Memory B cell (primary cell): ENCODE data around the gene PDZRN3.

Experiments
- ATAC-seq: fragments of 150-1000 bp; cut with Tn5 transposase; 2 replicates; pipeline ENCODE4 v1.10.0; 2021; ENCODE audit warnings: low read depth, mild to moderate bottlenecking, moderate library complexity
- DNase-seq, 2 donors: peaks; one replicate each; pipeline ENCODE4 v3.0.0; 2022; ENCODE audit warnings: low spot score in 2 of 2
- H3K27ac Mint-ChIP-seq: one replicate; pipeline ENCODE4 v1.8.0; 2022; ENCODE audit warnings: mild to moderate bottlenecking, moderate library complexity, mixed read lengths
- H3K27me3 Mint-ChIP-seq: one replicate; pipeline ENCODE4 v1.8.0; 2022; ENCODE audit warnings: mixed read lengths
- H3K36me3 Mint-ChIP-seq: one replicate; pipeline ENCODE4 v1.8.0; 2022; ENCODE audit warnings: mild to moderate bottlenecking, mixed read lengths
- H3K4me1 Mint-ChIP-seq: one replicate; pipeline ENCODE4 v1.8.0; 2022; ENCODE audit warnings: mixed read lengths
- H3K4me3 Mint-ChIP-seq: one replicate; pipeline ENCODE4 v1.8.0; 2022; ENCODE audit warnings: mild to moderate bottlenecking, moderate library complexity, mixed read lengths
- H3K9me3 Mint-ChIP-seq: one replicate; pipeline ENCODE4 v1.8.0; 2022; ENCODE audit warnings: mixed read lengths

Gene PDZRN3

DNA sequence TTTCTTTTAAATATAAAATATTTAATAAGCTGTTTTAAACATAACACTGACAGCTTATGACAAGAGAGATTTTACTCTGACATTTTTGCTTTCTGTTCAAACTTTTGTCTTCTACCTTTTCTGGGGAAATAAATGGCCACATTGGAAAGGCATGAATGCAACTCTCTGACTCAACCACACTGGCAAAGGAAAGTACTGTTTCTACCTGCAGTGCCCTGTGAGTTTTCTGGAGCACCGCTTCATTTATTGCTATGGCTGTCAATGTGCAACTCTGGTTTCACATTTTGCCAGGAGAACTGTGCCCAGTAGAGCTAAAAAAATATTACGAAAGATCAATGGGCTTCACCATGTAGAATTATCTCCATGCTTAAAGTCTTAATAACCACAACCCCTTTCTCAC lies 15.1 kb downstream of the PDZRN3 start:
- Mint-ChIP-seq H3K27me3 (peaks cover 1% of the 10 kb centered on the region), H3K4me3 (no peak overlapping the region)
- DNase-seq = no peak

DNA sequence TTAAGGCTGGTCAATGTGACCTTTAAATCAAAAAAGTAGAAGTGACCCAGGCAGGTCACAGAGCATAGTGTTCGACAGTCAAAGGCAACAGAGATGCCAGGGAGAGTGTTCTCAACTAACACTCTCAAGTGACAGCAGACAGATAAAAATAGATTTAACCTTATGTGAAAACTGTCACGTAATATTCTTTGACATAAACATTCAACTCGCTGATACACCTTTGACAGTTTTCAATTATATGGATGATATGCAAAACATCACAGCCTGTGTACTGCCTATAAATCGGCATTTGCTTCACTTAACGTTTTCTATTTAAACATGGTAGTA lies 15.5 kb downstream of the PDZRN3 start:
- Mint-ChIP-seq H3K4me1 (no peaks in the 10 kb centered on the region), H3K36me3 (no peaks in the 10 kb centered on the region), H3K27ac (no peak overlapping the region), H3K4me3 (no peak overlapping the region), H3K27me3 (peaks cover 1% of the 10 kb centered on the region), H3K9me3 (no peaks in the 10 kb centered on the region)
- ATAC-seq (no peak), DNase-seq (no peak)

More for the DNA sequence above, 15.1 kb downstream of the PDZRN3 start:
- H3K9me3 Mint-ChIP-seq = no peaks in the 10 kb centered on the region
- H3K36me3 Mint-ChIP-seq = no peaks in the 10 kb centered on the region
- no peaks in the 10 kb centered on the region for H3K4me1 Mint-ChIP-seq
- no peak for ATAC-seq
- no peak overlapping the region for H3K27ac Mint-ChIP-seq

DNA sequence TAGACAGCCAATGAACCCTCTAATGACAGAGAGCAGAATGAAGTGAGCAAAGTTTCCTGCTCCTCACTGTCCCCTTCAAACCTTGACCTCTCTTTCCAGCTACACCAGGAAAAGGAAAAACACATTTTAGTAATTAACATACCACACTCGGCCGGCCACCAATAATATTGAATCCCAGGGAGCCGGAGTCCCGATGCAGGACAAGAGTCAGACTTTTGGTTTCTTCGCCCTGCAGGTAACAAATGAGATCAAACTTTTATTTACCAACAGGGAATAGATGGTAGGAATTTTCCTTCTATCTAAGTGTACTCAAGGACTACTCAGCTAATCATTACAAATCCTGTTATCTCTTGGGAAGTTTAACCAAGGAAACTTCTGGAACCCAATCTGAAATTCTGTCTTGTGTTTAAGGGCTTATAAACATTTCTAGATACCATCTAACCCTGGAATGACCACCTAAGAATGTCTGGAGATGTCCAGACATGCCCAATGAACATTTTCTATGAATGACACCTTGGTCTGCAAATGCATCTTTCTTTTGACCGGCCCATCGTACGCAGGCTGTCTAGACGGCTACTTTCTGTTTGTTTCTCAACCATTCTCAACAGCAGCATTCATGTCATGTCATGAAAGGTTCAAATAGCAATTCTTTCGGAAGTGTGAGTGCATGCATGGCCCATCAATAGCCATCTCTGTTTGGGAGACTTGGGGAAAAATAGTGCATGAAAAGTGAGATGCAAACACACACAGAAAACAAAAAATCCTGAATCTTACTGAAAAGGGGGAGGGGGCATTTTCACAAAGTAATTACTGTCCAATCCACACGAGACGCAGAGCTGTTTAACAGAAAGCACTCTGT lies 16.1 kb downstream of the PDZRN3 start:
- H3K9me3 Mint-ChIP-seq = no peaks in the 10 kb centered on the region
- DNase-seq = no peak
- ATAC-seq = no peak
- H3K27me3 Mint-ChIP-seq = peaks cover 1% of the 10 kb centered on the region
- H3K4me3 Mint-ChIP-seq = no peak overlapping the region
- no peak overlapping the region for H3K27ac Mint-ChIP-seq
- H3K4me1 Mint-ChIP-seq = no peaks in the 10 kb centered on the region
- H3K36me3 Mint-ChIP-seq = no peaks in the 10 kb centered on the region

DNA sequence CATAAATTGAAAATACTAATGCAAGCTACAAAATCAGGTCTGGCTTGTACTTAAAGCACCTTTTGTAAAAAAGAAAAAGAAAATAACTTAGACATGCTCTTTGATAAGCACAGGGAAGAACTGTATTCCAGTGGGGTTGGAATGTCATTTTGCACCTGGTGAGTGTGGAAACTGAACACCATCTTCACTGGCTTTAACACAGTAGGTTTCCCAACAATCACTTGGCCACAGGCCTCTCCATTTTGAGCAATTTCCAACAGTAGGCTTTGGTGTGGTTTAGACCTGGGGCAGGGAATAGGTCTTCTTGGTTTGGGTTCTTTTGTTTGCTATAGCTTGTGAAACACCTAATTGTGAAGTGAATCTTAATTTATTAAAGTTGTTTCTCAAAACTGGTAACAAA lies 18.9 kb downstream of the PDZRN3 start:
- no peak overlapping the region for H3K27ac Mint-ChIP-seq
- peaks cover 1% of the 10 kb centered on the region for H3K27me3 Mint-ChIP-seq
- peaks cover 3% of the 10 kb centered on the region for H3K9me3 Mint-ChIP-seq
- DNase-seq (no peak), ATAC-seq (no peak)
- no peaks in the 10 kb centered on the region for H3K4me1 Mint-ChIP-seq
- H3K36me3 Mint-ChIP-seq = no peaks in the 10 kb centered on the region
- no peak overlapping the region for H3K4me3 Mint-ChIP-seq

DNA sequence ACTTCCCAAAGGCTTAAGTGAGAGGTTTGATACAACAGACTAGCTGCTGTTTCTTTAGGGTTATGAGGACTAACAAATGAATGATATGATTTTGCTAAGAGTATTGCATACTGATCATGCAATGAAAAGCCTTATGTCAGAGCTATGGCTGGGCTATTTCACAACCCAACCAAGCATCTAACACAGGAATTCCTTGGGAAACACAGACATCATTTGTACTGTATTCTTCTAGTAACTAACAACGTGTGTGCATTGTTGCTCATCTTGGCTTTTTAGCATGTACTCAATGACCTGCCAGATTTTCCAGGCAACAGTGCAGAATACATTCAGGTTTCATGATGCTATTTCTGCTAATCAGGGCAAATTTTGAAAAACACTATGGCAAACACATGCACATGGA lies 19.3 kb downstream of the PDZRN3 start:
- peaks cover 1% of the 10 kb centered on the region for H3K27me3 Mint-ChIP-seq
- peaks cover 3% of the 10 kb centered on the region for H3K9me3 Mint-ChIP-seq
- ATAC-seq (no peak), DNase-seq (no peak)
- H3K4me3 Mint-ChIP-seq = no peak overlapping the region
- no peaks in the 10 kb centered on the region for H3K36me3 Mint-ChIP-seq
- H3K4me1 Mint-ChIP-seq = no peaks in the 10 kb centered on the region
- H3K27ac Mint-ChIP-seq = no peak overlapping the region

DNA sequence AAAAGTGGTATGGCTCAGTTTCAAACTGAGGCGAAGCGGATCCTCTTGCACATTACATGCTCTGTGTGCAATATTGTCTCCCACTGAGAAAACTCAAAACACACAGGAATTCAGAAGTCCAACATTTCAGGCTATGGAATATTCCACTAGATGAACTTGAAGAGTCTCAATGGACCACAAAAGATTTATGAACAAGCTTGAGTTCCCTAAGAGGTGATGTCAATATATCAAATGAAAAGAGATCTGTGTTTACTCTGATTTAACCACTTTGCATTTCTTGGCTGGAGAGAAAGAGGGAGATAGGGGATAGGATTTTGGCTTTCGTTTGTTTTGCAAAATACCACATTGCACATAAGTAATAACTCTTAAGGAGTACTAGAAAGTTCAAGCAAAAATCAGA lies 20.3 kb downstream of the PDZRN3 start:
- peaks cover 1% of the 10 kb centered on the region for H3K27me3 Mint-ChIP-seq
- H3K36me3 Mint-ChIP-seq = no peaks in the 10 kb centered on the region
- H3K4me1 Mint-ChIP-seq = no peaks in the 10 kb centered on the region
- no peak overlapping the region for H3K27ac Mint-ChIP-seq
- no peak overlapping the region for H3K4me3 Mint-ChIP-seq
- DNase-seq = no peak
- H3K9me3 Mint-ChIP-seq = peaks cover 4% of the 10 kb centered on the region
- no peak for ATAC-seq

DNA sequence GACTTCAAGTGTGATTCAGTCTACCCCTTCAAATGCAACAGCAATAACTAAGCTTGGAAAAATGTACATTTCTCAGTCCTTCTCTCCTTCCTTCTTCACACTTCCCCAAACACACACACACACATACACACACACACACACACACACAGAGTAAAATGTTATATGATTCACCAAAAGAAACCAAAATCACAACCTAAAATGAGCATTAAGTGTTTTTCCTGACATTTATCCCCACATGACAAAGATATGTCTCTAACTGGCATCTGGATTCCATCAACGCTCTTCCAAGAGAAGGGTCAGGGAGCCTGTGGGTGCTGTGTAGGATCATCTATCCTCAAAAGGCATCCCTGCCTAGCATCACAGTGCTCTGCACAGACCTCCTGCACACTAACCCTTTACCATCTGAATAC lies 21.0 kb downstream of the PDZRN3 start:
- H3K27me3 Mint-ChIP-seq = peaks cover 1% of the 10 kb centered on the region
- H3K36me3 Mint-ChIP-seq = no peaks in the 10 kb centered on the region
- no peaks in the 10 kb centered on the region for H3K4me1 Mint-ChIP-seq
- H3K27ac Mint-ChIP-seq = no peak overlapping the region
- ATAC-seq (no peak), DNase-seq (no peak)
- peaks cover 4% of the 10 kb centered on the region for H3K9me3 Mint-ChIP-seq
- no peak overlapping the region for H3K4me3 Mint-ChIP-seq

DNA sequence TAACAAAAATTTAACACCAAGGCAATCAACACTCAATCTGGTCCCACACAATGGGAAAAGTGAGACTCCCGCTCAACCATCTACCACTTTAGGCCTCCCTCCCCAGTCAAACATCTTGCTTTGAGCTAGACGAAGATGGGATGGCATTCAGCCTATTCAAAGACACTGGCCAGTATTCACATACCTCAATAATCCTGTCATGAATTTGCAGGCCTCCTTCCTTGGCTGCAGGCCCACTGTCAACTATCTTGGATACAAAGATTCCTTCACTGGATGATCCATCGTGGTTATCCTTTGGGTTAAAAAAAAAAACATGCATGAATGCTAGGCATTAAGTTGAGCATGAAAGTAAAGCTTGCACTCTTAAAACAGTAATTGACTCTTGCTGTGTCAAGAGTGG lies 22.6 kb downstream of the PDZRN3 start:
- no peak for ATAC-seq
- peaks cover 4% of the 10 kb centered on the region for H3K9me3 Mint-ChIP-seq

DNA sequence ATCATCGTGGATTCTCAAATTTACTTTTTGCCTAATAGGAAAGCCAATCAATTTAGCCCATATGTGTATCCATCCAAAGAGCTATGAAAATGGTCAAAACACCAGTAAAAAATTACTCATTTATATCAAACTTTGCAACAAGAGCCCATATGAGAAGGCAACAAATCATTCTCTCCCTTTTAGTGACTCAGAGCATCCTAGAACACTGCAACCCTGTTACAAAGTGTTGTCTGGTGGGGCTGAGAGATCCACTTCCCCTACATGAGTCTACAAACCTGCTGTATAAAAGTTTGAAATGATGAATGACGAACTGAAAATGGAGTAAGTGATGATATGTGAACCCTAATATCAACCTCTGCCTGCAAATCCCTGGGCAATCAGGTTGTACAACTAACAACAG lies 23.3 kb downstream of the PDZRN3 start:
- Mint-ChIP-seq H3K27ac (no peak overlapping the region), H3K4me3 (no peak overlapping the region), H3K9me3 (peaks cover 4% of the 10 kb centered on the region), H3K4me1 (no peaks in the 10 kb centered on the region), H3K36me3 (no peaks in the 10 kb centered on the region), H3K27me3 (no peaks in the 10 kb centered on the region)
- no peak for ATAC-seq
- no peak for DNase-seq

More for the DNA sequence above, 22.6 kb downstream of the PDZRN3 start:
- H3K36me3 Mint-ChIP-seq = no peaks in the 10 kb centered on the region
- H3K4me1 Mint-ChIP-seq = no peaks in the 10 kb centered on the region
- peaks cover 1% of the 10 kb centered on the region for H3K27me3 Mint-ChIP-seq
- DNase-seq = no peak
- no peak overlapping the region for H3K27ac Mint-ChIP-seq
- no peak overlapping the region for H3K4me3 Mint-ChIP-seq

DNA sequence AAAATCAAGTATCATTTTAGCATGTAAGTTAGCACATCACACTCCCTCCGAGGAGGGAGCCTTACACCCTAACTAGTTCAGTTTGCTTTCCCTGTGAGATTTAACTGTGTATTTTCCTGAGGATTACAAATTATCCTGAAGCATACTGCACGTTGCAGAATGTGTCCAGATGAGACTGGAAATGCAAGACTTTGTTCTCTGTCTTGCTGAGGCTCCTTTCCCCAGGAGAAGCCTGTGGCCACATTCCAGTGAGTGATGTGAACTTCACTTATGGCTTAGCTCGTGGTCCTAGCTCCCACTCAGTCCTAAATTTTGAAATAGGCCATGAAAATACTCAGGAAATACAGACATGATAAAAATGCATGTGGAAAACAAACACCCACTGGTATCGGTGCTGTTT lies 23.7 kb downstream of the PDZRN3 start:
- Mint-ChIP-seq H3K27ac (no peak overlapping the region), H3K9me3 (peaks cover 4% of the 10 kb centered on the region), H3K4me1 (no peaks in the 10 kb centered on the region), H3K36me3 (no peaks in the 10 kb centered on the region), H3K27me3 (no peaks in the 10 kb centered on the region), H3K4me3 (no peak overlapping the region)
- ATAC-seq = no peak
- no peak for DNase-seq

DNA sequence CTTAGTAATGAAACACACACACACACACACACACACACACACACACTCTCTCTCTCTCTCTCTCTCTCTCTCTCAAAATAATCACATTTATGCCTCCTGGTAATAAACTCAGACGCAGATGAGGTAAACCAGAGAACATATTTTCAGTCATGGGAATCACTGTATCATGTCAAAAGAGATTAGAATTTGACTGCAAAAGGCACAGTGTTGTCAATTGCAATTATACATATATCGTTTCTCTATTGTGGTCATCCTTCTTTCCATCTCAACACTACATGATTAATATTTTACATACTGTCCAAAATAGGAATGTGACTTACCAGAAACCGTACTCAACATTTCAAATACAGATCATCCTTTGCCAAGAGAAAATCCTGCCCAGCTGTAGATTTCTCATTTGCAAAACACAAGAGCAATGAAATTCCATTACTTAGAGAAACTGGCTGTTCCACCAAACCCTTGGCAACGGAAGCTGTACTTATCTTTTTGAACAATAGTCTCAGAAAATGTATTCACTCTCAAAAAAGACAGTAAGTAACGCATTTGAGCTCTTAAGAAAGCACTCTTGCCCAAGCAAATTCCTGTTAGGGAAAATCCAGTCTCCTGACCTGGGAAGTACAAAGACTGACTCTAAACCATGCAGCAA lies 24.3 kb downstream of the PDZRN3 start:
- H3K4me1 Mint-ChIP-seq = no peaks in the 10 kb centered on the region
- no peak for DNase-seq
- H3K36me3 Mint-ChIP-seq = no peaks in the 10 kb centered on the region
- H3K27me3 Mint-ChIP-seq = no peaks in the 10 kb centered on the region
- H3K4me3 Mint-ChIP-seq = no peak overlapping the region
- peaks cover 4% of the 10 kb centered on the region for H3K9me3 Mint-ChIP-seq
- no peak overlapping the region for H3K27ac Mint-ChIP-seq
- ATAC-seq = no peak

DNA sequence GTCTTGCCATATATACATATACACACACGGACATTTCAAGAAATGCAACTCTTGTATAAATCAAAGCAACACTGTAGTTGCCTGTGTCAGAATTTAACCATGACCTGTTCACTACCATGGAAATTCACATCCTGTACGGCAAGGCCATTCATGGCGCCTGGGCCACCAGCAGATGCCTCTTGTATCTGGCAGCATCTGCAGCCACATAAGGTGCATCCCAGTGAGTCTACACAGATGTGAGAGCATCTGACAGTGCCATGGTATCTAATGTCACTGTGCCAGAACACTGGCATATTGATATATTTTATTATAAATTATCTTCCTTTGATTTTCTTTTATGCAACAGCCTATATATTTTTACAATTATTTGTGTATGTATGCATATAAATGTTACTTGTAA lies 25.1 kb downstream of the PDZRN3 start:
- Mint-ChIP-seq H3K36me3 (no peaks in the 10 kb centered on the region), H3K4me1 (no peaks in the 10 kb centered on the region), H3K9me3 (peaks cover 4% of the 10 kb centered on the region), H3K4me3 (no peak overlapping the region), H3K27ac (no peak overlapping the region), H3K27me3 (no peaks in the 10 kb centered on the region)
- no peak for DNase-seq
- ATAC-seq = no peak

DNA sequence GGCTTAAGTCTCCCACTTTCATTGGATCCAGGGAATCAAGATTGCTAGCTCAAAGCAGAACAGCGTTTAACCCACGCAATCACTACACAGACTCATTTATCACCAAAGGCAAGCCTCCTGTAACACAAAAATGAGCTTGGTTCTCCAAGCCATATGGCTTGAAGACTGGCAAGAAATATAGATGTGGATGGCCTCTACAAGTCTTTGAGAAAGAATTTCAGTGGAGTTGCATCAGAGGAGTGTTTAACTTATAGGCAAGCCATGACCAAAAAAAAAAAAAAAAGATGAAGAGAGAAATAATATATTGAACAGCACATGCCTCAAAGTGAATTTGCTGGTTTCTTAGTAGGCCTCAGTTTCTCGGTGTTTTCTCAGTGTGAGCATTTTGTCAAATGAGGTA lies 27.3 kb downstream of the PDZRN3 start:
- DNase-seq (no peak), ATAC-seq (no peak)
- H3K9me3 Mint-ChIP-seq = peaks cover 4% of the 10 kb centered on the region
- H3K4me1 Mint-ChIP-seq = no peaks in the 10 kb centered on the region
- no peak overlapping the region for H3K27ac Mint-ChIP-seq
- H3K4me3 Mint-ChIP-seq = no peak overlapping the region
- H3K27me3 Mint-ChIP-seq = no peaks in the 10 kb centered on the region
- H3K36me3 Mint-ChIP-seq = no peaks in the 10 kb centered on the region

DNA sequence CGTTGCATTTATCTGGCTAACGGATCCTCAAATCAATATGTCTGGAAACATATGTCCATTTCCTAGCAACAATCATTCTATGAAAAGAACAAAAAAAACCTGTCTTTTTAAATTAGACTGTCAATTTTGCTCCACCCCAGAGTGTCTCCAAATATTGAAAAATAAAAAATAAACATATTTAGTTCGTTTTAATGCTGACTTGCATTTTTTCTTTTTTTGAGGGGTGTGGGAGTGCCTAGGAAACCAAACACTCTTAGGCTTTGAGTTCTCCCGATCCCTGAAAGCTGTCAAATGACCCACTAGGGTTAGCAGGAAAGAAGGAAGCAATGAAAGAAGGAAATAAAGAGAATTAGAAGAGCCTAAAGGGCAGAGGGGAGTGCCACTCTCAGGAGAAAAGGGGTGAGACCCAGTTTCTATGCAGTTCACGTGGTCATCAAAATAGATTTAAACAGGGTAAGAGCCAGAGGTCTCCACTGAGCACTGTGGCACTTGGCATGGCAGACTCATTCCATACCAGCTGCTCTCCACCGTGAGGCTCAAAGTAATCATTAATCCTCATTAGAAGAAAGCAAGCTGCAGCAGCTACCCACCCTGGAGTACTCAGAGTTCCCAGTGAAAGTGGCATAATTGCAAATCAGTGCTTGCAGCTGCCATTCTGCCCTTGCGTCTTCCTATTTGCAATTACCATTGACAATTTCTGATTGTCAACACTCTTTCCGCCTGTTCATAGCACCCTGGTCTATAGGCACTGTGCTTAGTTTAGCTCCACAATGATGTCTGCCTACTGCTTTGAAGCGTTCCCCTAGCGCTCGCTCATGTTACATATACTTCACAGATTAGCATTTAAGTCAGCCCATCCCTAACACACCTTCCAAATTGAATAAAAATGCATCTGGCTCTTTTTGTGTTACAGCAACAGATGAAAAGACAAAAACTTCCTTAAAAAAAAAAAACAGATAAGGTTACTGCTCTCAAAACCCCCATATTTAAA lies 32.3 kb downstream of the PDZRN3 start:
- DNase-seq = no peak
- Mint-ChIP-seq H3K9me3 (no peaks in the 10 kb centered on the region), H3K36me3 (no peaks in the 10 kb centered on the region), H3K4me3 (no peak overlapping the region), H3K27ac (no peak overlapping the region), H3K4me1 (no peaks in the 10 kb centered on the region), H3K27me3 (peaks cover 2% of the 10 kb centered on the region)
- ATAC-seq = no peak
